Measurements from ENCODE around the gene SNX19.

- no peak for TF ChIP-seq EP300 (IDR thresholded peaks at IDR 0.05; ENCODE audit: low read depth)
- no peak for TF ChIP-seq POLR2A (IDR thresholded peaks at IDR 0.05)
These were observed 85.7 kb downstream of the SNX19 start for GRCh38 chr11:130830566-130830965.
